HepG2 (cell line): ENCODE data around the gene FKBP1B. TPM values are rescaled to one million over a fixed set of nuclear protein-coding genes. Genes with fewer than 3 reads are reported as not detected.

ENCODE experiments used
- ARNT ChIP-seq: fragments of 450-650 bp; IDR thresholded peaks from 2 replicates; pipeline ENCODE4 v1.6.1; 2017
- CREBL2 ChIP-seq: sonication (generic); formaldehyde crosslinking; IDR thresholded peaks from 2 replicates; pipeline ENCODE4 v1.8.1; 2023; ENCODE audit warnings: missing genetic modification reagents, mild to moderate bottlenecking, borderline replicate concordance
- FOXC1 ChIP-seq: sonication (generic); formaldehyde crosslinking; IDR thresholded peaks from 2 replicates; pipeline ENCODE4 v1.8.0; 2022; ENCODE audit warnings: mild to moderate bottlenecking, missing genetic modification reagents, borderline replicate concordance
- GTF3A ChIP-seq: sonication (generic); formaldehyde crosslinking; conservative IDR thresholded peaks from 2 replicates; pipeline ENCODE4 v1.4.0; 2020; ENCODE audit warnings: mild to moderate bottlenecking, missing genetic modification reagents
- HMG20B ChIP-seq: conservative IDR thresholded peaks from 2 replicates; pipeline ENCODE4 v1.6.1; 2016; ENCODE audit warnings: missing genetic modification reagents, missing compliant biosample characterization
- KIAA2018 ChIP-seq: sonication (generic); formaldehyde crosslinking; IDR thresholded peaks from 2 replicates; pipeline ENCODE4 v1.5.0; 2020; ENCODE audit warnings: mild to moderate bottlenecking, missing genetic modification reagents, borderline replicate concordance
- KLF13 ChIP-seq: sonication (generic); formaldehyde crosslinking; IDR thresholded peaks from 2 replicates; pipeline ENCODE4 v1.4.0; 2020; ENCODE audit warnings: mild to moderate bottlenecking, missing genetic modification reagents
- MXI1 ChIP-seq: IDR thresholded peaks from 3 replicates; pipeline ENCODE4 v1.6.1; 2012; ENCODE audit warnings: low read depth, low read length, inconsistent platforms, borderline replicate concordance
- SNAPC5 ChIP-seq: sonication (generic); formaldehyde crosslinking; IDR thresholded peaks from 2 replicates; pipeline ENCODE4 v1.8.1; 2023; ENCODE audit warnings: mild to moderate bottlenecking, missing genetic modification reagents, borderline replicate concordance
- ZKSCAN8 ChIP-seq: IDR thresholded peaks from 2 replicates; pipeline ENCODE4 v1.6.1; 2016; ENCODE audit warnings: borderline replicate concordance, missing genetic modification reagents, missing compliant biosample characterization
- ZNF143 ChIP-seq: sonication (generic); formaldehyde crosslinking; IDR thresholded peaks from 2 replicates; pipeline ENCODE4 v1.4.0; 2020; ENCODE audit warnings: missing genetic modification reagents
- ZNF33A ChIP-seq: sonication (generic); formaldehyde crosslinking; IDR thresholded peaks from 2 replicates; pipeline ENCODE4 v1.5.1; 2020; ENCODE audit warnings: missing genetic modification reagents, mild to moderate bottlenecking, moderate library complexity, borderline replicate concordance
- ZNF512B ChIP-seq: sonication (generic); formaldehyde crosslinking; IDR thresholded peaks from 2 replicates; pipeline ENCODE4 v1.5.1; 2020; ENCODE audit warnings: missing genetic modification reagents, mild to moderate bottlenecking, borderline replicate concordance
- ZNF703 ChIP-seq: sonication (generic); formaldehyde crosslinking; IDR thresholded peaks from 2 replicates; pipeline ENCODE4 v1.5.1; 2020; ENCODE audit warnings: missing genetic modification reagents, mild to moderate bottlenecking, moderate library complexity, borderline replicate concordance
- ZNF720 ChIP-seq: sonication (generic); formaldehyde crosslinking; IDR thresholded peaks from 2 replicates; pipeline ENCODE4 v1.4.0; 2020; ENCODE audit warnings: missing genetic modification reagents
- ZNF761 ChIP-seq: sonication (generic); formaldehyde crosslinking; conservative IDR thresholded peaks from 2 replicates; pipeline ENCODE4 v1.4.0; 2020; ENCODE audit warnings: mild to moderate bottlenecking, missing genetic modification reagents
- polyA plus RNA-seq, 8 experiments: library from polyadenylated mRNA; depleted of rRNA in 3 of 8; stranded (reverse) in 7 of 8; unstranded in 1 of 8; fragments of >200 nt; fragmentation: Illumina TruSeq in 4 of 8; extraction: Trizol in 4 of 8; gene quantifications; 2 replicates each; pipeline versions ENCODE4 v1.2.1 to v1.2.3, GENCODE V29; 2011 to 2016; ENCODE audit warnings: low read depth in 4 of 8, missing spikeins in 1 of 8, mixed read lengths in 1 of 8; ENCODE audit not compliant: insufficient read depth in 1 of 8
- total RNA-seq, 5 experiments: library from RNA; depleted of rRNA; stranded (reverse); fragments of >200 nt; fragmentation: Illumina TruSeq; extraction: Trizol; gene quantifications; 2 replicates each; pipeline ENCODE4 v1.2.3, GENCODE V29; 2016; ENCODE audit warnings: low read depth in 1 of 5

The FKBP1B gene
- total and polyA plus RNA-seq, 2 of the 13 experiments (the other 11 are each of a cell fraction or from before 2014, with no cell fraction given) = 35.2 to 96.3 TPM

GRCh38 chr2:24083567-24084385 is 34.2 kb downstream of the FKBP1B start (continued):
- TF ChIP-seq ZNF512B (no peak; the same call in 1 of the 2 replicates), ZNF143 (CRISPR knock-in tag) (peak; percentile 66), FOXC1 (CRISPR knock-in tag) (no peak), KIAA2018 (CRISPR knock-in tag) (0 out of 2 replicates have a peak, but pooled peaks have one; percentile 57), GTF3A (0 out of 2 replicates have a peak, but pooled peaks have one; percentile 10), ZNF33A (peak; percentile 92; the same call in 1 of the 2 replicates), MXI1 (no peak; the same call in 1 of the 3 replicates), ZNF703 (CRISPR knock-in tag) (no peak; the same call in 1 of the 2 replicates), CREBL2 (CRISPR knock-in tag) (no peak; the same call in 1 of the 2 replicates), ZKSCAN8 (CRISPR knock-in tag) (0 out of 2 replicates have a peak, but pooled peaks have one; percentile 45), SNAPC5 (CRISPR knock-in tag) (no peak), ZNF720 (CRISPR knock-in tag) (no peak), HMG20B (CRISPR knock-in tag) (peak; percentile 80; the same call in 1 of the 2 replicates), KLF13 (CRISPR knock-in tag) (peak; percentile 93; the same call in 1 of the 2 replicates), ARNT (no peak), ZNF761 (CRISPR knock-in tag) (peak; percentile 82; the same call in 1 of the 2 replicates)
